GM18498 (cell line): Measurements from ENCODE around the gene CLDN20.
"Not testable (repeated sequence)": the region's sequence is repeated elsewhere in the genome, so short reads cannot be mapped to it uniquely, and the experiment has no call there.

ENCODE experiments used
- ATAC-seq: cut with Tn5 transposase; IDR thresholded peaks from one replicate; pipeline ENCODE4 v1.9.1; 2021; ENCODE audit warnings: mild to moderate bottlenecking, moderate library complexity; ENCODE audit not compliant: unreplicated experiment

Gene CLDN20

DNA sequence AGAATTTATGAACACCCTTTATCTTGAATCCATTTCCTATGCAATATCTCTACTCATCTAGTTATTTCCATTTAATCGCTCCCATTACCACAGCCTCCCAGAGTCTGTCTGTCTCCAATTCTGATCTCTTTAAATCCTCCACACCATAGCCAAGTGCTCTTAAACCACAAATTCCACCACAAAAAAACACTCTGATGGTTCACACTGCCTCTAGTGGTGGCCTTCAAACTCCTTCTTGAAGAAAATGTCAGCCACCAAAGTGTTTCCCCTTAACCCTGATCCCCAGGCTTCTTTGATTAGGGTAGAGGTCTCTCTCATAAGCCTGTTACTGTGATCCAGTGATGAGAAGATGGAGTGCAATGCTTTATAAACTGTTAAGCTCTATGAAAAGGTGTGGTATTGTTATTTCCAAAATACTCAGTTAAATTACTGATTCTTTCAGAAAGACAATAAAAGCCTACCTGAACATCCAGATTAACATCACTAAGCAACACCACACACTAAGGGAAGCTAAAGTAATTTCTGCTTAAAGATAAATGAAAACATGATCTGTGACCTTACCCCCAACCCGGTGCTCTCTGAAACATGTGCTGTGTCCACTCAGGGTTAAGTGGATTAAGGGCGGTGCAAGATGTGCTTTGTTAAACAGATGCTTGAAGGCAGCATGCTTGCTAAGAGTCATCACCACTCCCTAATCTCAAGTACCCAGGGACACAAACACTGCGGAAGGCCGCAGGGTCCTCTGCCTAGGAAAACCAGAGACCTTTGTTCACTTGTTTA lies 4.5 kb downstream of the CLDN20 start:
- not testable (repeated sequence) for ATAC-seq

DNA sequence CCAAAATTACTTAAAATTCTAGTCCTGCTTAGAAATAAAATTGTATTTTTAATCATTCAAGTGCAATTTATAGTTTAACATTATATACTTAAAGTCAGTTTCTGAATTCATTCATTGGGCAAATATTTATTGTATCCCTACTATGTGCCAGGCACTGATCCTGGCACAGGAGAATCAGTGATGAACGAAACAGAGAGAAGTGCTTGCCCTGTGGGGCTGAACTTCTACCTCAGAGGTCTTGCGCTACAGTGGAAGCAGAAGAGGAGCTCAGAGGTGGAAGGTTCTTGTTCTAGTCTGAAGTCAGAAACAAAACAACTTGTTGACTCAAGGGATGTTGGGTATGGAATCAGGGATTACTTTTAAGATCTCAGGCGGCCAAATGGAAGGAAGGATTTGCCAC lies 6.0 kb downstream of the CLDN20 start:
- ATAC-seq, result no peak

DNA sequence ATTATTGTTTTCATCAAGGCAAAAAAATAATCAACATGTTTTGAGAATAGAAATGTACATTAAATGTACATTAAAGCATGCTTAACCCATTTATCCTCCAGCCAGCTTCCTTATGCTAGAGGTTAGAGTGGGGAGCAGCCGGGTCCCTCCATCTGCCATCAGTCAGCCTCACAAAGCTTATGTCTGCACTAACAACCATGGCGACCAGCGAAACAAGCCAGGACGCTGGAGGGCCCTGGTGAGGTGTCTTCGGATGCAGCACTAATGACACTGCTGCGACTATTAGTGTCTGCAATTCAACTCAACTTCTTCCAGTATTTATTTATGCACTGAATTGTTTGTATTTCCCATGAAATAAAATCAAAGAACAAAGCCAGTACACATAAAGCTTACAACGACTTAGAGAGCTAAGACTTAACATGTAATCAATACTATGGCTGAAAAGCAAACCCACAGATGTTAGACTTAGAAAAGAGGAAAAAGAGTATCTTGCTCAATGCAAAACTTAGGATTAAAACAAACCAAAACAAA lies 6.8 kb downstream of the CLDN20 start:
- no peak for ATAC-seq

DNA sequence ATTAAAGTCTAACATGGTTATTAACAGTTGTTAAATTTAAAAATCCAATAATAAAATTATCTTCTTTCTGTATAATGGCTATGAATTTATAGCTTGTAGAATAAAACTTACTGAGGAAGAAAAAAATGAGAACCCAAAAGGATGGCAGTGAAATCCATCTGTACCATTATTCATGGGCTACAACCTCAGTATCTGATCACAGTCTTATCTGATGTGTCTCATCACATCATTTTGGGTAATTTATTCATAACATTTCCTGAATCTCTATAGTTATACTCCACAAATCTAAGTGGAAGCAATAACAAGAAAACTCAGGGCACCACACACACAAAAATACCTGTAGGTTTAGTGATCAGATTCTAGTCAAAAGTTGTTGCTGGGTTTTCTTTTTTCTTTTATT lies 7.3 kb downstream of the CLDN20 start:
- ATAC-seq, result no peak

DNA sequence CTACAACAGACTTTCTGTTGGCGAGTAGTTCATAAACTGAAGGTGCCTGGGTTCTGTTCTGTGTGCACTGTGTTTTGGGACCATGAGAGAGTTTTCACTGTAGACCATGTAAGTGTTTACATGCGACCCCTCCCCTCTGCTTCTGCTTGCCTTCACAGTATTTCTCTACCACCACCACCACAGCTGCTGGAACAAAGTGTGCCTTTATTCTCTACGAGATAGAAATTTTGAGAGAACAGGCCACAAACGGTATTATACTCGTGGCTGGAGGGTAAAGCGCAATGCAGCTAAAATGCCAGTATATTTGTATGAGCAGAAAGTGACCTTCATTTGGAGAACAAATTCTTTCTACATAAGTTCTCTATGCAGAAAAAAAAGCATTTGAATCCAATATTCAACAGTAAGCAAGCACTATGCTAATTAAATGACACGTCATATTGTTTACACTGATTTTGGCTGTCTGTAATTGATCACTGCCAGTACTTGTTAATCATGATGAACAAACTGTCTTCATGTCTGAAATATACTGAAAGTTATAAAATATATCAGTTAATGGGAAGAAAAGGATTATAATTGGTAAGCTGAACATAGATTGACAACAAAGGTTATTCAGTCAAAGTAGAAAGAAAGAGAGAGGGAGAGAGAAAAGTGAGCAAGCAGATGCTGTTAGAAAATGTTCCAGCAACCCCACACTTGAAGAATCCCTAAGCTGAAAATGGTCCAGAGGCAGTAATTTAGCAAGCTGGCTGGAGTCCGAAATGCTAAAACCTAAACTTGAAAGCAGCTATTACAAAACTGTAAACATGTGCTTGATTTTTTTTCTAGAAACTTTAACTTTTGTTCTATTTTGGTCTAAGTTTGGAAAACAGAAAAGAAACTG lies 8.8 kb downstream of the CLDN20 start:
- no peak for ATAC-seq

DNA sequence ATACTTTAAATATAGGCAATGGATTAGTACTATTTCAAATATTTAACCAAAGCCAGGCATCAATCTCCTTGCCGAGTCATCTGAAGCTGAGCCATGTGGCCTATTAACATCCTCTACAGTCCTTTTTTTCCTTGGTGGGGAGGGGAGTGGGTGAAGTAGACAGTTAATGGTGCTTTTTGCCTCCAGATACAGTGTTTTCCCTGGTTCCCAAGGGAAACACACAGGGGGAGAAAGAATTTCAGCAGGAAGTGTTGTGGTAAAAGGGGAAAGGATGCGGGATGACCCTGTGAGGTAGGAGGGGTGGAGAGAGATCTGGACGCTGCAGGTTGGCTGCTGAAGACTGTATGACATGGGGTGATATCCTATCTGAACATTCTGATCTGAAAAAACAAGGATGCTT lies 9.6 kb downstream of the CLDN20 start:
- ATAC-seq, result no peak

DNA sequence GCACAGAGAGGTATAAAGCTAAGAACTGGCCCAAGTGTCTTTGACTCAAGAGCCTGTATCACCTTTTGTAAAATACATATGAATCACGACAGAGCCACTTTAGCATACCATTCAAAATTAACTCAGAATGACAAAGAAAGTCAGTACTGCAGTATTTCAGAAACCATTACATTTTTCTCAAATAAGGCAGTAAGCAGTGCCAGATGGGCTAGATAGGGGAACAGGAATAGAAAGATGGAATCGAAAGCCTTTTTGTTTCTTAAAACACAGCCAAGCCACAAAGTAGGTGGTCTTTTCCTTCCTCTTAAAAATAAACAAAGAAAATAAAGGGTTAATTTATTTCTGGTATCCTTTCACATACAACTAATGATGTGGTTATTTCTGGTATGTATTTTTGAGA lies 10.3 kb downstream of the CLDN20 start:
- no peak for ATAC-seq

DNA sequence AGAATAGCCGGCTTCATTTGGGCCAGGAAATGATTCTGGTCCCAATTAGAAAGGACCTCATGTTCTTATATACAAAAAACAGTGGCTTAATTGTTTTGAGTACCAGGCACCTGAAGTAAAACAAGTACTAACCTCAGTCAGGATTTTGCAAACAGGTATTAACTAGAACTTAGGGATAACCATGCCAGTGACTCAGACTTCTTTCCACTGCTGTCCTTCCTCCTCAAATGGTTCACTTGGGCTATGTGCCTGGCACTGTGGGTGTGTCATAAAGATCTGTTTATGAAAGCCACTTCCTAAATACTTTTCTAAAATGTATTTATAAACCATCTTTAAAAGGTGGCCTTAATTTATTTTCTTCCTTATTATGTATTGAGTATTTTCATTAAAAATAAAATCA lies 10.7 kb downstream of the CLDN20 start:
- ATAC-seq, result no peak

DNA sequence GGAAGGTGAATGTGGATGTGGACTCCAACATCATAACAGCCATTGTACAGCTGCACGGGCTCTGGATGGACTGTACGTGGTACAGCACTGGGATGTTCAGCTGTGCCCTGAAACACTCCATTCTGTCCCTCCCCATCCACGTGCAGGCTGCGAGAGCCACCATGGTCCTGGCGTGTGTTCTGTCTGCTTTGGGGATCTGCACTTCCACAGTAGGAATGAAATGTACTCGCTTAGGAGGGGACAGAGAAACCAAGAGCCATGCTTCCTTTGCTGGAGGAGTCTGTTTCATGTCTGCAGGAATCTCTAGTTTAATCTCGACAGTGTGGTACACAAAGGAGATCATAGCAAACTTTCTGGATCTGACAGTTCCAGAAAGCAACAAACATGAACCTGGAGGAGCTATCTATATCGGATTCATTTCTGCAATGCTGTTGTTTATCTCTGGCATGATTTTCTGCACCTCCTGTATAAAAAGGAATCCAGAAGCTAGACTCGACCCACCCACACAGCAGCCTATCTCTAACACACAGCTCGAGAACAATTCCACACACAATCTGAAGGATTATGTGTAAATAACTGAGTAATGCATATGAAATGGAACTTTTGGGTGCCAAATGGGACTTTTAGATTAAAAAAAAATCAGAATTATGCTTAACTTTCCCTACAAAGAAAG lies 12.1 kb downstream of the CLDN20 start:
- ATAC-seq, result no peak

DNA sequence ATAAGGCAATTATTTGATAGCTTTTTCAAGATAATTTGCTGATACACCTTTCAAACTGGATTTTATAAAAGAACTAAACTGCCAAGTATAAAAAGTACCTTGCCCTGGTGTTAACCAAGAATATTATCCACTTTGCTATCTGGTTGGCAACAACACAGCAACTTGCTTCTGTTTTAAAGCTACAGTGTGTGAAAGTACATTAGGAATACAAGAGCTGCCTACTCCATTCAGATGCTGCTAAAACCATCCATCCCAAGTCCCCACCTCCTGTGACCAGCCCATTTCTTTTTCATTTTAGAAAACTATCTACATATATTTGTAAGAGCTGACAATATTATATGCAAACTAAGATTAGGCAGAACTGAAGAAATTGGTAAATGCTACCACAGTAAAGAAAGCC lies 12.8 kb downstream of the CLDN20 start:
- no peak for ATAC-seq

DNA sequence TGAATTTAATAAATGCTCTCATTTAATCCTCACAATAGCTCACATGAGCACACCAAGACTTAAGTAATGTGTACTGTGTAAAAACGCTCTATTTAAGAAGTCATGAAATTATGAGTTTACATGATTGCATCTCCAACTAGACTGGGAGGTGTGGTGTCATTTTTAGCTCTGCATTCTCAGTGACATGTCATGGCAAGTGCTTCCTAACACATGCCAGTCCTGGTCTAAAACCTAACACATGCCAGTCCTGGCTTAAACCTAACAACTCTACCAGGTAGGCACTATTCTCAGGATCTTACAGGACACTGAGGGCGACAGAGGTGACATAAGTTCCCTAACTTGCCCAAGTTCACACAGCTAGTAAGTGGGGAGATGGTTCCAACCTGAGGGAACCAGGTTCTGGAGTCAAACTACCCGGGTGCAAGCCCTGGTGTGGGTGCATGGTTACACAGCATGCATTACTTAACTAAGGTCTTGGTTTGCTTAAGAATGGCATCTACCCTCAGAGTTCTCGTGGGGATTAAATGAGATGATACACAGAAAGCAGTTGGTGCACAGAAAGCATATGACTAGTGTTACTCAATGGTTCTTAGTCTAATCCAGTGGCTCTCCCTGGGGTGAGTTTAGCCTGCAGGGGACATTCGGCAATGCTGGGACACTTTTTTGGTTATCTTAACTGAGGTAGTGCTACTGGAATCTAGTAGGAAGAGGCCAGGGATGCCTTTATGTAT lies 14.7 kb downstream of the CLDN20 start:
- no peak for ATAC-seq

DNA sequence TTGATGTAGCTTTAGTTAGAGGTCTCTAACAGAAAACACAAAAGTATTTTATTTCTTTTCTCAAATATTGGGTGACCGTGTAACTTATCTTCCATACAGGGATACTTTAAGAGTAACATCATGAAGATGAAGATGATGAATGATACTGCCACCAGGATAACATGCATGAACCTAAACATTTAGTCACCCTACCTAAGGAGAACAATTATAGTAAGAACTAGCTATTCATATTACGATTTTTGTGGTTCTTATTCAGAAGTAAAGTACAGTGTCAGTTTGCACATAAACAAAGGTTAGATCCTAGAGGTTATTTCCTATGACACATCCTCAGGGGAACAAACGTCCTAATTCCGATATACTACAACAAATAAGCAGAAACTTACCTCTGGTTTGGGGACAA lies 21.0 kb downstream of the CLDN20 start:
- no peak for ATAC-seq

DNA sequence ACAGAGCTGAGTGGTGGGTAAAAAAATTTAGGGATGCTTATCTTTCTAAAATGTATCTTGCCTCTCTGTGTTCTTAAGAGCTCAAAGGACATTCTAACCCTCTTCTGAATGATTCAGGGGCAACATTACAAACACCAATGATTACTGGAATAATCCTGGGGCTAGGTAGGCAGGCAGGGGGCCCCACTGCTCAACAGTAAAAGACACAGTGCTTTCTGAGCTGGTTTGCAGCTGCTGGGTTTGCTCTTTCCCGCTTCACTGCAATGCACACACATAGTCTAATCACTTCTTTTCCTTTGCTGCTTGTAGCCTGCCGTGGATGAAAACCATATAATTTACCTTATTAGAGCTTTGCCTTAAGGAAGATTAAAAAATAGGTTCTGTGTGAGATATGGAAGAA lies 23.9 kb downstream of the CLDN20 start:
- no peak for ATAC-seq

DNA sequence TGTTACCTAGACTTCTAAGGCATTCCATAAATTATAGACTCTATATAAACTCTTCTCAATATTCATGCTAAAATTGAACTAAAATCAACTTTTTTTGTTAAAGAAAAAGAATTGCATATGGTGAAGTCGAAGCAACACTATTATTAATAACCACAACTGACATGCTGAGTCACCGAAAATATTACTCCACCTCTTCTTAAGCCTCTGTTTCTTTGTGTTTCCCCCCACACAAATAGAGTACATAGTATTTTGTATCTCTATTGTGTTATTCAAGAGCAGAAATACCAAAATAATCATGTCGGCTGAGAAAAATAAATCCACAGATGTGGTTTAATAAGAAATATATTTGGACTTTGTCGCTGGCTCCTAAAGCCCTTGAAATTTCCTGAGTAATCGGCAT lies 26.7 kb downstream of the CLDN20 start:
- no peak for ATAC-seq

DNA sequence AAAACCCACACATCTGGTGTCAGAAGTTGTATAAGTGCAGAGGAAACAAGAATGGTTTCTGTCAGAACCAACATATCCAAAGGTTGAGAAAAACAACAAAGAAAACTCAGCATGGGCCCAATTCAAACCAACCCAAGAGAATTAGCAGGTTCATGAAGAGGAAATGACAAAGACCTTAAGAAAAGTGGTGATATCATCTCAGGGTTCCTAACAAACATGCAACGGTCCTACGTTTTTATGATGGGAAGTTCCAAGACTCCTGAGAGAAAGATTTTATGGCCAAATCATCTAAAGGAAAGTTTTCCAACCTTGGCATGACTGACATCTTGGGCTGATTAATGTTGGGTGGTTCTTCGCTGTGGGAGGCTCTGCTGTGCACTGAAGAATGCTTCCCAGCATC lies 27.5 kb downstream of the CLDN20 start:
- no peak for ATAC-seq

DNA sequence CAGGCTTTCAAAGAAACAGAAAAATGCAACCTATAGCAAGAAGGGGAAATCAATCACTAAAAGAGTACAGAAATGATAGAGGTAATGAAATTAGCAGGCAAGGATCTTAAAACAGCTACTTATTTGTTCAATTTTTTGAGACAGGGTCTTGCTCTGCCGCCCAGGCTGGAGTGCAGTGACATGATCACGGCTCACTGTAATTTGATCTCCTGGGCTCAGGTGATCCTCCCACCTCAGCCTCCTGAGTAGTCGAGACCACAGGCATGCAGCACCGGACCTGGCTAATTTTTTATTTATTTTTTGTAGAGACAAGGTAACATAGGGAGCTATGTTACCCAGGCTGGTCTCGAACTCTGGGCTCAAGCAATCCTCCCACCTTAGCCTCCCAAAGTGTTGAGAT lies 28.9 kb downstream of the CLDN20 start:
- ATAC-seq, result no peak

DNA sequence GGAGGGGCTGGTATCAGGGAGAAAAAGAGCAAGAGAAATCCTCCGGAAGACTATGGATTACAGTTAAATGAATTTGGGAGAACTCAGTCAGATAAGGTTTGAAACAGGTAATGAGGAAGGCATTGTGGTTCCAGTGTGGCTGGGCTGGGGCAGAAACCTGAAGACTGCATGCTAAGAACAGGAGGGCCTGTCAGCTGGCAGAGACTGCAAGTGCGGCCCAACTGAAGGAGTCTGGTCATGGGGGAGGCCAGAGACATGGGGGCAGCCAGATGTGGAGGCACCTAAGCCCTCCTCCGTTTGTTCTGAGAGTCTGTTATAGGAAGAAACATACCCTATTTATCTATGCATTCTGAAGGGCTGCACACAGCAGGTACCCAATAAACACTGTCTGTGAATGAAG lies 33.9 kb downstream of the CLDN20 start:
- no peak for ATAC-seq

DNA sequence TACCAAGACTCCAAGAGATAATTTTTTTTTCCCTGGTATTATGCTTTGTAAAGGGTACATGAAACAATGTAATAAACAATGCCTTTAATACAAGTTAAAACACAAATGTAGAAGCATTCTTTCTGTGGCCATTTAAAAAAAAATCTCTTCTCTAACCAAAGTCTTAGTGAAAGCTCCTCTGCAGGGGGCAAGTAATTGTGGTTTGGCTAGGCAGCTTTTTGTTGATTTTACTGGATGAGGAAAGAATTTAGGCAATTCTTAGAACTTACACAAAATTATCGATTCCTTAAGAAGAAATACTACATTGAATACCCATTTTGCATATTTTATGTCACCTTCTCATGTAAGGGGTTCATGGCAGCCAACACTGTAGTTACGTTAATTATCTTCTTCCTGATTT lies 38.1 kb downstream of the CLDN20 start:
- ATAC-seq, result no peak

DNA sequence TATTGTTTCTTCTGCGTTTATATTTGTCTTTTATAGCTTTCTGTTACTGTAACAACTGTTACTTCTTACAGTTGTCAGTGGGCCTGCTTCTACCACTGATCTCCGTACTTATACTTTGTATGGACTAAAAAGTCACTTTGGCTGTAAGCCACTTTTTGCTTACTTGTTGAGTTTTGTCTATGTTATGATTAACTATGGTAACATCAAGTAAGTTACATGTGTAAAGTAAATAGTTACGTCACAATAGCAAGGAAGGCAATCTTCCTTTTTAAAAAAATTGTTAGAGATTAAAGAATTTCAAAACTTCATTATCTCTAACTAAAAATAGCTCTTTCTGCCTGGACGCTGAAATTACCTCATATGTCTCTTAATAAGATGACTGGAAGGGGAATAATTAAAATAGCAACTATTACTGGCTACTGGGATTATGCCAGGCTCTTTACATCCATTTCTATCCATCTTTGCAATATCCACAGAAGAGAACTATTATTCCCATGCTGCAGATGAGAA lies 39.6 kb downstream of the CLDN20 start:
- ATAC-seq, result no peak

DNA sequence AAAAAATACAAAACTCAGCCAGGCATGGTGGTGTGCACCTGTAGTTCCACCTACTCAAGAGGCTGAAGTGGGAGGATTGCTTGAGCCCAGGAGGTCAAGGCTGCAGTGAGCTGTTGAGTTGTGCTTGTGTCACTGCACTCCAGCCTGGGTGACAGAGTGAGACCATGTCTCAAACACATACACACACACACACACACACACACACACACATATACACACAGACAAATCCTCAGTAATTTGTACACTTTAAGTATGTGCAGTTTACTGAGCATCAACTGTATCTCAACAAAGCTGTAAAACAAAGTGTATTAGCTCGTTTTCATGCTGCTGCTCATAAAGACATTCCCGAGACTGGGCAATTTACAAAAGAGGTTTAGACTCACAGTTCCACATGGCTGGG lies 43.1 kb downstream of the CLDN20 start:
- no peak for ATAC-seq

DNA sequence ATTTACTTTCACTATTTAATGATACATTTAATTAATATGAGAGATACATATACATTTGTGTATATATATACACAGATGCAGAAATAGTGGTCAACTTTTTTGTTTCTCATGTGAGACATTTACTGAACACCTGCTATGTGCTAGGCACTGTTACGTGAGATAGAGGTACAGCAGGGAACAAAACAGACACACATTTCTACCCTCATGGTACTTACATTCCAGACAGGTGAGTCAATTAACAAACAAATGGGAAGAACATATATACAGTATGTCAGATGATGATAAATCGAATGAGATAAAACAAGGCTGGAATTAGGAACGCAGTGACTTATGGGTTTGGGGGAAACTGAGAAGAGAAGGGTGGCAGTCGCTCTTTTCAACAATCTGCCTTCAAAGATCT lies 45.3 kb downstream of the CLDN20 start:
- no peak for ATAC-seq
